ENCODE measurements around the gene FAM13A.

DNA sequence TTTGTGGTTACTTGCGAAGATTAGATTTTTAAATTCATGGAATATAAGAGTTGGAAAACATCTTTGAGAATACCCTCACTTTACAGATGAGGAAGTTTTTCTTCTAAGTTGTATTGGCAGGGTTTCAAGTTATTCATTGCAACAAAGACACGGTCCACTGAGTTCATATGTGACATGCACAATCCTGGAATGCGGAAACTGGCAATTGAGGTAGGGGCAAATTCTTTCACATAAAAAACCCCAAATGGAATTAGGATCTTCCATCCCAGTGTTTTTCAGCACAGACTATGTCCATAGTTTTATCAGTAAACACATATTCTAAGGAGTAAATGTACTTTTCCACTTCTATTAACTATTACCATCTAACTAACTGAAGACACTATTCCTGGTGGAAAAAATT is 277.6 kb downstream of the FAM13A start:
- TF ChIP-seq, protein P1, sequence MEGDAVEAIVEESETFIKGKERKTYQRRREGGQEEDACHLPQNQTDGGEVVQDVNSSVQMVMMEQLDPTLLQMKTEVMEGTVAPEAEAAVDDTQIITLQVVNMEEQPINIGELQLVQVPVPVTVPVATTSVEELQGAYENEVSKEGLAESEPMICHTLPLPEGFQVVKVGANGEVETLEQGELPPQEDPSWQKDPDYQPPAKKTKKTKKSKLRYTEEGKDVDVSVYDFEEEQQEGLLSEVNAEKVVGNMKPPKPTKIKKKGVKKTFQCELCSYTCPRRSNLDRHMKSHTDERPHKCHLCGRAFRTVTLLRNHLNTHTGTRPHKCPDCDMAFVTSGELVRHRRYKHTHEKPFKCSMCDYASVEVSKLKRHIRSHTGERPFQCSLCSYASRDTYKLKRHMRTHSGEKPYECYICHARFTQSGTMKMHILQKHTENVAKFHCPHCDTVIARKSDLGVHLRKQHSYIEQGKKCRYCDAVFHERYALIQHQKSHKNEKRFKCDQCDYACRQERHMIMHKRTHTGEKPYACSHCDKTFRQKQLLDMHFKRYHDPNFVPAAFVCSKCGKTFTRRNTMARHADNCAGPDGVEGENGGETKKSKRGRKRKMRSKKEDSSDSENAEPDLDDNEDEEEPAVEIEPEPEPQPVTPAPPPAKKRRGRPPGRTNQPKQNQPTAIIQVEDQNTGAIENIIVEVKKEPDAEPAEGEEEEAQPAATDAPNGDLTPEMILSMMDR (IDR thresholded peaks at IDR 0.05): no peak
- no peak for TF ChIP-seq POLR2A (IDR thresholded peaks at IDR 0.05)

All from uterus (tissue), 2 donors.